H1 (cell line): Measurements from ENCODE around the gene B3GLCT. TPM values are rescaled to one million over a fixed set of nuclear protein-coding genes. Genes with fewer than 3 reads are reported as not detected.

Experiments
- CTCF ChIA-PET: fragments of 300-600 bp; sonication (Branson Sonifier 250); formaldehyde crosslinking; loops from one replicate; lab custom pipeline; 2021; ENCODE audit not compliant: partially characterized antibody; lab: Charles Lee
- POLR2A ChIA-PET: fragments of 300-600 bp; sonication (Branson Sonifier 250); formaldehyde crosslinking; loops from one replicate; lab custom pipeline; 2021; ENCODE audit warnings: inconsistent platforms; ENCODE audit not compliant: partially characterized antibody; lab: Charles Lee
- DNase-seq, 2 experiments: peaks; one replicate each; pipeline versions ENCODE4 v3.0.0 to v3.0.0-alpha.2; 2010 to 2022; ENCODE audit warnings: low spot score in 2 of 2, low read depth in 1 of 2, mixed read lengths in 1 of 2
- FAIRE-seq: peaks from 2 replicates; lab custom pipeline; 2011; peaks lifted over from hg19 to GRCh38; lab: Jason Lieb, UNC
- H2AFZ ChIP-seq: 2 replicates; pipeline ENCODE4 v1.8.1; 2012; ENCODE audit warnings: low read length, inconsistent platforms
- H2AK5ac ChIP-seq: 2 replicates; pipeline ENCODE4 v1.6.1; 2013; ENCODE audit warnings: low read depth, low read length
- H2BK120ac ChIP-seq: replicated peaks from 2 replicates; pipeline ENCODE3; 2013; ENCODE audit warnings: low read depth, low read length, inconsistent platforms
- H2BK12ac ChIP-seq: 2 replicates; pipeline ENCODE4 v1.6.1; 2013; ENCODE audit warnings: low read depth, low read length
- H2BK15ac ChIP-seq: 2 replicates; pipeline ENCODE4 v1.6.1; 2013; ENCODE audit warnings: low read length
- H2BK20ac ChIP-seq: 2 replicates; pipeline ENCODE4 v1.6.1; 2013; ENCODE audit warnings: low read length
- H2BK5ac ChIP-seq: 2 replicates; pipeline ENCODE4 v1.6.1; 2013; ENCODE audit warnings: low read depth, low read length
- H3K14ac ChIP-seq: 2 replicates; pipeline ENCODE4 v1.6.1; 2013; ENCODE audit warnings: inconsistent platforms; ENCODE audit not compliant: insufficient read length
- H3K18ac ChIP-seq: 2 replicates; pipeline ENCODE4 v1.6.1; 2013; ENCODE audit warnings: low read length; ENCODE audit errors: extremely low read depth
- H3K23ac ChIP-seq: 2 replicates; pipeline ENCODE4 v1.6.1; 2013; ENCODE audit warnings: inconsistent platforms; ENCODE audit not compliant: insufficient read length
- H3K23me2 ChIP-seq: 2 replicates; pipeline ENCODE4 v1.6.1; 2013; ENCODE audit warnings: low read depth, low read length
- H3K27ac ChIP-seq: 2 replicates; pipeline ENCODE4 v1.6.1; 2011; ENCODE audit warnings: low read depth, low read length, inconsistent platforms
- H3K27me3 ChIP-seq, 4 experiments: replicated peaks in 1 of 4; 1 replicate in 1 of 4; 2 replicates in 3 of 4; pipeline versions ENCODE4 v1.6.1 to v1.8.1; 2011 to 2013; ENCODE audit warnings: low read length in 3 of 4, mild to moderate bottlenecking in 3 of 4, inconsistent platforms in 2 of 4, mixed read lengths in 2 of 4, moderate library complexity in 1 of 4; ENCODE audit not compliant: control insufficient read depth in 3 of 4, insufficient read depth in 3 of 4; ENCODE audit errors: extremely low read depth in 1 of 4
- H3K36me3 ChIP-seq, 4 experiments: 2 replicates each; pipeline versions ENCODE4 v1.6.1 to v1.8.1; 2011 to 2013; ENCODE audit warnings: mild to moderate bottlenecking in 4 of 4, low read length in 3 of 4, moderate library complexity in 2 of 4, control low read depth in 1 of 4, inconsistent platforms in 1 of 4; ENCODE audit not compliant: insufficient read depth in 4 of 4, control insufficient read depth in 2 of 4
- H3K4ac ChIP-seq: replicated peaks from 2 replicates; pipeline ENCODE3; 2013; ENCODE audit warnings: low read length, low read depth, mixed read lengths, inconsistent platforms; ENCODE audit not compliant: insufficient read length
- H3K4me1 ChIP-seq, 4 experiments: replicated peaks in 1 of 4; 1 replicate in 1 of 4; 2 replicates in 3 of 4; pipeline versions ENCODE4 v1.6.1 to v1.8.1; 2011 to 2013; ENCODE audit warnings: low read length in 3 of 4, inconsistent platforms in 2 of 4, mixed read lengths in 1 of 4; ENCODE audit not compliant: insufficient read depth in 4 of 4, control insufficient read depth in 3 of 4
- H3K4me2 ChIP-seq, 2 experiments: 2 replicates each; pipeline versions ENCODE4 v1.6.1 to v1.8.1; 2011 to 2013; ENCODE audit warnings: low read depth in 2 of 2, low read length in 2 of 2, control low read depth in 1 of 2, inconsistent platforms in 1 of 2, mild to moderate bottlenecking in 1 of 2; ENCODE audit not compliant: insufficient read depth in 1 of 2
- H3K4me3 ChIP-seq, 4 experiments: fragments of 200-600, 300-600 bp in 1 of 4; sonication (generic), shearing (Covaris generic), sonication (Bioruptor Twin) in 1 of 4; 2 replicates each; pipeline versions ENCODE4 v1.5.1 to v1.8.1; 2011 to 2016; ENCODE audit warnings: low read length in 4 of 4, low read depth in 3 of 4, control low read depth in 2 of 4, inconsistent platforms in 2 of 4, mild to moderate bottlenecking in 2 of 4, mixed read lengths in 1 of 4, moderate library complexity in 1 of 4; ENCODE audit not compliant: insufficient read depth in 2 of 4; ENCODE audit errors: extremely low read depth in 1 of 4
- H3K56ac ChIP-seq: replicated peaks from 2 replicates; pipeline ENCODE3; 2013; ENCODE audit warnings: low read depth, mild to moderate bottlenecking, mixed read lengths, low read length, inconsistent platforms; ENCODE audit not compliant: insufficient read length
- H3K79me1 ChIP-seq: 2 replicates; pipeline ENCODE4 v1.6.1; 2013; ENCODE audit warnings: low read depth, low read length, control low read depth
- H3K79me2 ChIP-seq, 2 experiments: 2 replicates each; pipeline versions ENCODE4 v1.6.1 to v1.8.1; 2012 to 2013; ENCODE audit warnings: low read length in 2 of 2, mild to moderate bottlenecking in 2 of 2, inconsistent platforms in 1 of 2; ENCODE audit not compliant: insufficient read depth in 2 of 2, control insufficient read depth in 1 of 2
- H3K9ac ChIP-seq, 4 experiments: replicated peaks in 1 of 4; 1 replicate in 1 of 4; 2 replicates in 3 of 4; pipeline versions ENCODE4 v1.6.1 to v1.8.1; 2011 to 2013; ENCODE audit warnings: low read depth in 3 of 4, low read length in 3 of 4, control low read depth in 2 of 4, mild to moderate bottlenecking in 2 of 4, moderate library complexity in 2 of 4, inconsistent platforms in 1 of 4; ENCODE audit errors: extremely low read depth in 1 of 4
- H3K9me3 ChIP-seq, 2 experiments: 2 replicates each; pipeline versions ENCODE4 v1.6.1 to v1.8.1; 2012 to 2013; ENCODE audit warnings: mild to moderate bottlenecking in 2 of 2, moderate library complexity in 2 of 2, control low read depth in 1 of 2, inconsistent platforms in 1 of 2, low read depth in 1 of 2, low read length in 1 of 2, mixed read lengths in 1 of 2; ENCODE audit not compliant: insufficient read depth in 2 of 2
- H4K20me1 ChIP-seq, 2 experiments: replicated peaks in 1 of 2; 2 replicates each; pipeline versions ENCODE3 to v1.8.1; 2011 to 2013; ENCODE audit warnings: inconsistent platforms in 2 of 2, low read length in 2 of 2, mild to moderate bottlenecking in 1 of 2; ENCODE audit not compliant: insufficient read depth in 2 of 2, control insufficient read depth in 1 of 2
- H4K5ac ChIP-seq: 2 replicates; pipeline ENCODE4 v1.6.1; 2013; ENCODE audit warnings: low read length, low read depth, mixed read lengths, inconsistent platforms; ENCODE audit not compliant: insufficient read length
- H4K8ac ChIP-seq: 2 replicates; pipeline ENCODE4 v1.8.0; 2013; ENCODE audit warnings: mild to moderate bottlenecking, moderate library complexity, low read length, inconsistent platforms; ENCODE audit not compliant: insufficient read depth; ENCODE audit errors: extremely low read depth
- H4K91ac ChIP-seq: replicated peaks from 2 replicates; pipeline ENCODE3; 2013; ENCODE audit warnings: low read length, mixed read lengths, inconsistent platforms; ENCODE audit not compliant: insufficient read length
- CREB1 ChIP-seq: IDR thresholded peaks from 2 replicates; pipeline ENCODE4 v1.6.1; 2012; ENCODE audit warnings: inconsistent platforms
- POLR2A ChIP-seq, 2 experiments: IDR thresholded peaks; 1 replicate in 1 of 2; 2 replicates in 1 of 2; pipeline ENCODE4 v1.6.1; 2011; ENCODE audit warnings: low read depth in 2 of 2, low read length in 2 of 2, mild to moderate bottlenecking in 2 of 2; ENCODE audit errors: control extremely low read depth in 1 of 2
- ZNF274 ChIP-seq: IDR thresholded peaks from 2 replicates; pipeline ENCODE4 v1.7.0; 2012; ENCODE audit warnings: low read length, borderline replicate concordance; ENCODE audit errors: extremely low read depth
- WGBS, 2 experiments: shearing (Covaris generic) in 1 of 2; methylation state at CpG; one replicate each; pipeline versions ENCODE4 v1.1.6 to v1.1.7; 2013 to 2015; ENCODE audit warnings: low lambda C conversion rate in 2 of 2, mixed read lengths in 2 of 2, inconsistent platforms in 1 of 2, low coverage in 1 of 2, missing lambda C conversion rate in 1 of 2; ENCODE audit not compliant: insufficient replicate concordance in 2 of 2, insufficient coverage in 1 of 2, insufficient read length in 1 of 2; ENCODE audit errors: extremely low coverage in 1 of 2, missing lambda C conversion rate in 1 of 2; 5-methylcytosine and 5-hydroxymethylcytosine counted together
- polyA plus RNA-seq, 7 experiments: library from polyadenylated mRNA; depleted of rRNA in 3 of 7; stranded (reverse) in 5 of 7; unstranded in 2 of 7; fragments of >200 nt in 5 of 7; fragments of 200-250 nt in 2 of 7; gene quantifications; 1 replicate in 5 of 7; 2 replicates in 1 of 7; 4 replicates in 1 of 7; pipeline versions ENCODE4 v1.2.1 to v1.2.3, GENCODE V29; 2011 to 2013; ENCODE audit warnings: missing spikeins in 2 of 7, mixed read lengths in 2 of 7
- total RNA-seq: library from RNA; stranded (reverse); fragmentation: NEBNext Ultra II Directional; extraction: Animal tissue kit (Norgen Biotek cat#: 25700); gene quantifications from 2 replicates; pipeline ENCODE4 v1.2.1, GENCODE V29; 2021

The B3GLCT gene
- total and polyA plus RNA-seq, 2 of the 8 experiments (the other 6 are each of a cell fraction or from before 2014, with no cell fraction given) = 1.5 to 4.1 TPM

DNA sequence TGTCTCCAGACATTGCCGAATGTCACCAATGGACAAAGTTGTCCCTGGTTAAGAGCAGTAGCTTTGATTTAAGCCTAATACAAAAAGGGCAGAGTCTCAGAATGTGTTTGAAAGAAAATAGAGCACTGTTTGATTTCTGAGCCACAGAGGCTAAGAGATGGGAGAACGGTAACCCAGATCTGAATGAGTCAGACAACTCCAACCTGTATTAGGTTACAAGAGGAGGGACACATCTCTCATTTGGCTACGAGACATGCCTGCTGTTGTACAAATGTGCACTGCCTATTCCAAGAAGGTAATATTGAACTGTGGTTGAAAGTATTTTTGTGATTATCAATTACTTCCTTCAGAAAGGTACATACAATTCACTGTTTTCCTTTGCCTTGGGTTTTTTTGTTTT, 33.2 kb upstream of the B3GLCT start:
- Histone ChIP-seq H3K36me3 (no peaks in the 10 kb centered on the region), H3K23me2 (no peaks in the 10 kb centered on the region; the same call in none of the 2 replicates), H3K4ac (no peak overlapping the region), H2BK5ac (no peak overlapping the region), H2AFZ (no peak overlapping the region), H4K5ac (no peak overlapping the region), H4K20me1 (no peaks in the 10 kb centered on the region), H3K4me2 (no peak overlapping the region), H2BK15ac (no peak overlapping the region), H3K56ac (no peak overlapping the region)
- no peak for DNase-seq
- TF ChIP-seq ZNF274 (no peak), POLR2A (IDR thresholded peaks at IDR 0.05; ENCODE audit: control extremely low read depth in 1 of 2, low read depth in 2 of 2, low read length in 2 of 2) (no peak), CREB1 (no peak)
- TF ChIP-seq, all 59 proteins: peak for 0
- Histone ChIP-seq H2AK5ac (no peak overlapping the region), H3K18ac (no peak overlapping the region), H3K9ac (no peak overlapping the region), H3K27ac (no peak overlapping the region), H3K79me2 (no peaks in the 10 kb centered on the region), H3K23ac (no peak overlapping the region), H4K91ac (no peak overlapping the region), H4K8ac (no peak overlapping the region), H3K79me1 (no peaks in the 10 kb centered on the region), H3K14ac (no peak overlapping the region), H2BK20ac (no peak overlapping the region), H3K4me1 (peaks cover 0 to 2% (median 0%) of the 10 kb centered on the region in 4 experiments; a peak in 1 of 7 replicates), H3K27me3 (no peaks in the 10 kb centered on the region), H2BK12ac (no peak overlapping the region), H2BK120ac (no peak overlapping the region), H3K4me3 (no peak overlapping the region), H3K9me3 (no peaks in the 10 kb centered on the region)
- ChIA-PET POLR2A (no interaction called here), CTCF (no interaction called here)
- WGBS, 2 experiments = 89% methylated on average over 3 of the region's 3 CpGs; no CpG with 5 or more reads in 1 of the 2 experiments
- FAIRE-seq = no peak
